HG03354 (cell line): Measurements from ENCODE around the gene STAT6.
"Not testable (repeated sequence)": the region's sequence is repeated elsewhere in the genome, so short reads cannot be mapped to it uniquely, and the experiment has no call there.

ENCODE experiments used
- ATAC-seq: cut with Tn5 transposase; IDR thresholded peaks from one replicate; pipeline ENCODE4 v1.9.1; 2021; ENCODE audit warnings: mild to moderate bottlenecking; ENCODE audit not compliant: unreplicated experiment, poor library complexity, severe bottlenecking

The STAT6 gene

GRCh38 chr12:57066245-57066644 is 44.9 kb downstream of the STAT6 start:
- ATAC-seq: no peak

- ATAC-seq: peak; percentile 86
Measured at GRCh38 chr12:57063991-57064685, 47.0 kb downstream of the STAT6 start.

DNA sequence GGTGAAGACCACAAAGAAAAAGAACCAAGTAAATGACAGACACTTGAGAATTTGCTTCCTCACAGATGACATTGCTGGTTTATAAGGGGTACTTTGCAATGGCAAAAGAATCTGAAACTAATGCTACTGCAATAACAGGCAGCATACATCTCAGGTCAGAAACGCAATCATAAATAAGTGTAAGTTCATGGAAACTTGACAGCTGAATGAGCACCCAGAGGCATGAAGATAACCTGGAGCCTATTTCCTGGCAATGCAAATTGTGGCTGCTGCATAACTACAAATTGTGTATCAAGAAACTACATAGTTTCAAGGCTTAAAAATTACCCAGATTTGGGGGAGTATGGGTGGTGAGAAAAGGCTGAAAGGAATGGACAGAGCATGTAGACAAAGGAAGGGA is 52.7 kb downstream of the STAT6 start:
- peak; percentile 72 for ATAC-seq

DNA sequence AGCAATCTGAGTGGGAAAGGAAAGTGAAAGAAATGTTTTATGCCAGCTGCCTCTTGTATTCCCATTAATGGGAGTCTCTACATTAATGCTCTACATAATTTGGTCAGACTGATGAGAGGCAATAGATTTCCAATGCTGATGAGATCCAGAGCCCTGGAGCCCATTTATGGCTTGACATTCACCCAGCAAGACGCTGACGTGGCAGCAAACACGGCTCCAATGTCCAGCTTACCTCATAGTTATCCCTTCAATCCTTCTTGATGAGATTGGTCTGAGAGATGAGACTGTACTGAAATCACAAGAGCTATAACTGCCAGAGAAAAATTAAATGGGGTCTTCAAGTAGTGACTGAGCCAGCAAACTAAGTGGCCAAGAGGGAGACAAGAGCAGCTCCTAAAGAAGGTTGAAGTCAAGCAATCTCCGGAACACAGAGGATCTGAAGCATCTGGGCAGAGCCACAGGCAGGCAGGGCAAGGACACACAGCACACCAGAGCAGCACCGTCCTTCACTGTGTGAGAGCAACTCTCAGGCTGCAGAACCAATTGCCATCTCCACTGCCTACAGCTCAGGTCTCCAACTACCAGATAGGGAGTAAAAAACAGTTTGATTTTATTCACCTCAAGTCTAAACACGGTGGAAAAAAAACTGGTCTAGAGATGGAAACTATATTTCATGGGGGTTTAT is 54.0 kb downstream of the STAT6 start:
- no peak for ATAC-seq

DNA sequence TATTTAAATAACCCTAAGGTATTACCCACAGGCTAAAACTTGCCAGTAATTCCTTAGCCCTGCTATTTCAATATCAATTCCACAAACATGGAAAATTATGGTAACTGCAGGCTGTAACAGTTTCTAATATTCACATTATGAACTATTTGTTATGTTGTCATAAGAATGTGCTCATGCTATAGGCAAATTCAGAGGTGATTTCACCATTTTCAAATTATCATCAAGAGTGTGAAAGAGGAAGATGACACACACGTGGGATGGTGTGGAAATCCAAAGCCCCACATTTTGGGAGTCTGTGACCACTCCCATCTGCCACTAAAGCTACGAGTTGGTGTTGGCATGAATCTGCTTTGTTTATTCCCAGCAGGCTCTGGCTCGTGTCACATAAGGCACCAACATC is 55.3 kb downstream of the STAT6 start:
- no peak for ATAC-seq

DNA sequence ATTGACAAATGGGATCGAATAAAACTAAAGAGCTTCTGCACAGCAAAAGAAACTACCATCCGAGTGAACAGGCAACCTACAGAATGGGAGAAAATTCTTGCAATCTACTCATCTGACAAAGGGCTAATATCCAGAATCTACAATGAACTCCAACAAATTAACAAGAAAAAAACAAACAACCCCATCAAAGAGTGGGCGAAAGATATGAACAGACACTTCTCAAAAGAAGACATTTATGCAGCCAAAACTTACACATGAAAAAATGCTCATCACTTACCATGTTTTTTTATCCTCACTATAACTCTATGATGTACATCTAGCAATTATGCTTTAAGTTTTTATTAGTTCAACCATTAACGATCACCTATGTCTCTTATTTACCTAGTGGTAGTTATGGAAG is 57.3 kb downstream of the STAT6 start:
- not testable (repeated sequence) for ATAC-seq

GRCh38 chr12:57053146-57053545 is 58.0 kb downstream of the STAT6 start:
- ATAC-seq: not testable (repeated sequence)

GRCh38 chr12:57051011-57051410 is 60.2 kb downstream of the STAT6 start:
- no peak for ATAC-seq

DNA sequence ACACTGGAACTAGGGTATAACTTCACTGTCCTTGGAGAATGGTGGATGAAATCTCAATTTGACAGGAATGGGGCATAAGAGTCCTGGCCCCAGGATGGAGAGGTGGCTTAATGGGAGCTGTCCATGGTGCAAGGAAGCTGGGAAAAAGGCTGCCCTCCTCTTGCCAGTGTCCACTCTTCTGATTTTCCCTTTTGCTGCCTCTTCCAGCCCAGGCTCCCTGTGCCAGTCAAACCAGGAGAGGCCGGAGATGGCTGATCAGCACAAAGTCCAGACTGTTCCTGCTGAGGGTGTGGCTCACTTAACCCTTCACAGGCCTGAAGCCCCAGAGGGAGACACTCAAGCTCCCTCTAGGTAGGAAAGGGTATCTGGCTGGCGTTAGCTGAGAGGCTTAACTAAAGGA is 61.3 kb downstream of the STAT6 start, which contains the start of gene MYO1A:
MYO1A (minus strand) TSS at position 240 of the 400 bp plus-strand sequence. CDS start 1,806 bp downstream, outside the sequence.
- ATAC-seq: no peak

- ATAC-seq: no peak
Measured at GRCh38 chr12:57049119-57049446, 62.1 kb downstream of the STAT6 start.

- ATAC-seq: no peak
Measured at GRCh38 chr12:57048423-57049118, 62.6 kb downstream of the STAT6 start.

DNA sequence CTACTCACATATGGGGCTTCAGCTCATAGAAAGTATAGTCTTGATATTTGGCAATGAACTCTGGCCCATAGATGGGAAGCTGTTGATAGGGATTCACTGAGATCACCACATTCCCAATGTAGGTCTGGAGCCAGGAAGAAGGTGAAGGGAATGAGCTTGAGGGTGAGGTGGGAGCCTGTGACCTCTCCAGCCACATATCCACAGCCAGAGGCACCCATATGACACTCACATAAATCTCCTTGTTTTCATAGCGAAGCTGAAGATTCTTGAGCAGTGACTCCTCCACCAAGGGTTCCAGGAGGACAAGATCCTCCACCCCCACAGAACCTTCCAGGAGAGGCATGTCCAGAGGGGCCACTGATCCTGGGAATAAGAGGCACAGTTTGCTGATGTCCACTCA is 63.2 kb downstream of the STAT6 start:
- ATAC-seq: no peak

GRCh38 chr12:57046947-57047890 is 63.9 kb downstream of the STAT6 start:
- no peak for ATAC-seq

GRCh38 chr12:57046086-57046791 is 64.9 kb downstream of the STAT6 start:
- ATAC-seq: no peak
